Fibroblast of skin of back (primary cell): Measurements from ENCODE around the gene GRID2.
A peak's percentile ranks its signal among the peaks of the same experiment; 100 is the strongest.

Experiments
- DNase-seq: peaks from one replicate; pipeline ENCODE4 v3.0.0-alpha.2; 2013

Gene GRID2

DNA sequence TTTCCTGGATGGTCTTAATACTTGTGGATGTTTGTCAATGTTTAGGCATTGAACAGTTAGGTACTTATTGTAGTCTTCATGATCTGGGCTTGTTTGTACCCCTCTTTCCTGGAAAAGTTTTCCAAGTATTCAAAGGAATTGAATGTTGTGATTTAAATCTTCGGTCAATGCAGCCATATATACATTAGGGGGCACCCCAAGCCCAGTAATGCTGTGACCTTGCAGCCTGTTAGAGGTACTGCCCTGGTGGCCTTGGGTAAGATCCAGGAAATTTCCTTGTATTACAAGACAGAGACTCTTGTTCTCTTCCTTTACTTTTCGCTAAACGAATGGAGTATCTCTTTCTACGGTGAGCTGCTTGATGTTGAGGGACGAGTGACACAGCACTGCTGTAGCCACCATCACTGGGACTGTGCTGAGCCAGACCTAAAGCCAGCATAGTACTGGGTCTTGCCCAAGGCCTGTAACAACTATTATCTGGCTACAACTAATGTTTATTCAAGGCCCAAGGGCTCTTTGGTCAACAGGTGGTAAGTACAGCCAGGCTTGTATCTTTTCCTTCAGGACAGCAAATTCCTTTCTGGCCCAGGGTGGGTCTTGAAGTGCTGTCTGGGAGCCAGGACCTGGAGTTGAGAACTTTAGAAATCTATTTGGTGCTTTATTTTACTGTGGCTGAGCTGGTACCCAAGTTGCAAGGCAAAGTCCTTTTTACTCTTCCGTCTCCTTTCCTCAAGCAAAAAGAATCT lies 1406.5 kb downstream of the GRID2 start:
- peak; percentile 7 for DNase-seq

DNA sequence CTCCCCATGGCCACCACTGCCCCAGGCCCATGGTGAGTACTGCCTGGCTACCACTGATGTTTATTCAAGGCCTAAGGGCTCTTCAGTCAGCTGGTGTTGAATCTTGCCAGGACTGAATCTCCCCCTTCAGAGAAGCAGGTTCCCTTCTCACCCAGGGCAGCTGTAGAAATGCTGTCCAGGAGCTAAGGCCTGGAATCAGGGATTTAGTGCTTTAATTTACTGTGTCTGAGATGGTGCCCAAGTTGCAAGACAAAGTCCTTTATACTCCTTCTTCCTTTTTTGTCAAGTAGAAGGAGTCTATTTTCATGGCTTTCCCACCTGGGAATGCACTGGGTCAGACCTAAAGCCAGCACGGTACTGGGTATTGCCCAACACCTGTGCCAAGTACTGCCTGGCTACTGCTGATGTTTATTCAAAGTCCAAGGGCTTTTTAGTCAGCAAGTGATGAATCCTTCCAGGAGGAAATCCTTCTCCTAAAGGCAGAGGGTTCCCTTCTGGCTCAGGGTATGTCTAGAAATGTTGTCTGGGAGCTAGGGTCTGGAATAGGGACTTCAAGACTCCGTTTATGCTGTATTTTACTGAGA lies 1407.2 kb downstream of the GRID2 start:
- no peak for DNase-seq

DNA sequence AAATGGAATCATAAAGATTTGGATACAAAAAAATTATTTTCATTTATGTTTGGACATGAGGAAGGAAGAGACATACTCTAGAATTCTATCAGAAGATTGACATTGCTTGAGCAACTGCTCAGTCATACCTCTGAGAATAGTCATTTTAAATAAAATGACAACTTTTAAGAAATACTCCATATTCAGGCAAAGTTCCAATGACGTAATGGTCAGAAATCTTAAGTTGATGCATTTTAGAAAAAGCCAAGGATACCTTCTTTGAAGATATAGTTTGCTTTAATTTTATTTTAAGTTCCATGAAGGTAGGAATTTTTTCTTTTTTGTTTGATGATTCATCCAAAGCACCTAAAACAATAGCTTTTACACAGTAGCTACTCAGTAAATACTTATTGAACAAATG lies 1414.5 kb downstream of the GRID2 start:
- DNase-seq: no peak

DNA sequence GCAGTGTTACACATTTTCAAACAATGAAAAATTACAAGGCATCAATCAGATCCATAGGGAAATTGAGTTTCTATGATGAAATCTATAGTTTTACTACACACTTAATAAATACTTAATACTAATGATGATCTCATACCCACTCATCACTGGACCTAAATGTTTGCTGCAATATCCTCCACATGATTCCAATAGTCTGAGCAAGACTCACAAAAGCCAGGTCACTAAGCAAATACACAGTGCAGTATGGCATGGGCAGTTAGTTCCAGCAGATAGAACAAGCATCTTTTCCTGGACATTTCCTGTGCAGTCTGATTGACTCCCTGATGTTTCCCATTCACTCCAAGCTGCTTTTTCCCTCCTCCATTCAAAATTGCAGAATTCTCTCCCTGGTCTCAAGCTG lies 1415.8 kb downstream of the GRID2 start:
- DNase-seq: no peak

DNA sequence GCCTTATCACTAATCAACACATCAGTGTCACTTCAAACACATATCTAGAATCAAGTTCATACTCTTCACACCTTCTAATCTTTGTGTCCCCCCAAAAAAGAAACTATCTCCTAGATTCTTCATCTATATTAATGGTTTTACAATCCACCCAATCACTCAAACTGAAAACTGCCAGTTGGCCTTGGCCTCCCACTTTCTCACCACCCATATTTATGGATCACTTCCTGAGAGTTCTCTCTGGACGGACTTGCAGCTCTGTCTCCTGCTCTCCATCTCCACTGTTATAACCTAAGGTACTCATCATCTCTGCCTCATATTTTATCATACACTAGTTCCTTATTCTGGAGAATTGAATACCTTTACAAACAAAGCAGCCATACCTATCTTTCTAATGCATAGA lies 1418.7 kb downstream of the GRID2 start:
- DNase-seq: no peak

DNA sequence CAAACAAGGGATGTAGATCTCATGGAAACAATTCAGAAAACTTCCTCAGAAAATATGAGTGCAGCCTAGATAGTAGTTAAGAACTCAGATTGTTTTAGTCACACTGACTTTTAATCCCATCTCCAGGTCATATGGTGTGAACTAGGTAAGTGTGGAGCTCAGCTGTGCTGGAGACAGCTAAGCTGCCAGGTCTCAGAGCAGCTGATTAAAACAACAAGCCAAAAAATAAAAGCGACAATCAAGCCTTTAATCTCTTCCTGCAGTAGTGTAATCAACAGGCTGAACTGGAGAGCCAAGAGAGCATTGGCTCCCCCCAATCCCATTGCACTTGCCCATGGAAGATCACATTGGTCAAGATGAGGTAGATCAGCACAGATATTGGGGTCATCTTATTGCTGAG lies 1426.5 kb downstream of the GRID2 start:
- no peak for DNase-seq

DNA sequence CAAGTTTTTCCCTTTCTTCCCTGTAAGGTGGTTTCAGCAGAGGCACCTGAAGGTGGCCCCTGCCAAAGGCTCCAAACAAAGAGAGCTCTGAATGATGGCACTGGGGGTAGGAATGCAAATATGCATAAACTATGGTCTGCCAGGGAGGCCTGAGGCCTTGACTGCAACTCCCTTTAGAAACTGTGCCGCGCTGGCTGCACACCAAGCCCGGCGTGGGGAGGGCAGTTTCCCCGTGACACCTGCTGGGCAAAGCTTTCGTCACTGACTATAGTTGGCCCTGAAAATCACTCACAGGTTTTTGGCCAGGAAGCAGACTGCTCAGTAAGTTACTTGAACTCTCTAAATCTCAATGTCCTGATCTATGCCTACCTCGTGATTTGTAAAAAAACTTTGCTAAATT lies 1427.0 kb downstream of the GRID2 start:
- no peak for DNase-seq

DNA sequence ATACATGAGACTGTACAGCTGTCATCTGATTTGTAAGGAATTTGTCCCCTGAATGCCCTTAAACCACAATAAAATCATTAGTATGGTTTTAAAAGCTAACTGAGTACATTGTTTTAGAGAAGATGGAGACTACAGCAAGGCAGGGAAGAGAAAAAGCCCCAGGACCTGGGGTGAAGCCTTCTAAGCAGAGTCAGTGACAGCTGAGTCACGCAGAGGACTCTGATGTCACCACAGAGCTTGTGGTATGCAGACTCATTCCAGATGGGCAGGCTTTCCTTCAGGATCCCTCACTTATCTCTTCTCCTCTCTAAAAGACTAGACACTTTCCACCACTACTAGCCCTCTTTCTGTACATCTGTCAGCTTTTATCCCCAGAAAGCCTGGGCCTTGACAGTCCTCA lies 1427.7 kb downstream of the GRID2 start:
- DNase-seq: peak; percentile 76

DNA sequence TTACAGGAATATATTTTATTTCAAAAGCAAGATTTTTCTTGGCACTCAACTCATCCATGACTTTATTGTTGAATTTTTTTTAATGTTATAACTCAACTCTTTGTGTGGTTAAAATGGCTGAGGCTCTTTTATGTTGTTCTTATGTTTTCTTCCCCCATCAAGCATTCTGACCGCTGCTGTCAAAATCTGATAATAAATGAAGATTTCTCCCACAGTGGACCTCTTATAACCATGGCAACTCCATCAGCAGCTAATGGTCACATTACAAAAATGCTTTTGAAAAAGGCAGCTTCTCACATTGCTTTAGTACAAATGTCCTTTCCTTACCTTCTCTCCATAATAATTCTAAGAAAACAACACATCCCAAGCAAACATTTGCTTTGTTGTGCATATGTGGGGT lies 1428.7 kb downstream of the GRID2 start:
- no peak for DNase-seq

DNA sequence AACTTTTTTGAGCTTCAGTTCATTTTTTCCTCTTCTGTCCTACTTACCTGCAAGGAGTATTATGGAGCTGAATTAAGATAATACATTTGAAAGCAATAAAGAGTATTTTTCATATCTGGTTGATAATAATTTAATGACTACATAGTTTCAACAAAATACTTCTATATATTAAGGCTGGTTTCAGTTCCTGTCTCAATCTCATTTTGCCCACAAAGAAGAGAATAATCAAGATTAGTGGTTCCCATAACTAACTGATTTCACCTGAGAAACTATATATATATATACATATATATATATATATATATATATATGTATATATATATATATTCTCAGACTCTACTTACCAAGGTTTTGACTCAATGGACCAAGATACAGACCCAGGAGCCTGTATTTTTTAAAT lies 1437.1 kb downstream of the GRID2 start:
- DNase-seq: no peak

DNA sequence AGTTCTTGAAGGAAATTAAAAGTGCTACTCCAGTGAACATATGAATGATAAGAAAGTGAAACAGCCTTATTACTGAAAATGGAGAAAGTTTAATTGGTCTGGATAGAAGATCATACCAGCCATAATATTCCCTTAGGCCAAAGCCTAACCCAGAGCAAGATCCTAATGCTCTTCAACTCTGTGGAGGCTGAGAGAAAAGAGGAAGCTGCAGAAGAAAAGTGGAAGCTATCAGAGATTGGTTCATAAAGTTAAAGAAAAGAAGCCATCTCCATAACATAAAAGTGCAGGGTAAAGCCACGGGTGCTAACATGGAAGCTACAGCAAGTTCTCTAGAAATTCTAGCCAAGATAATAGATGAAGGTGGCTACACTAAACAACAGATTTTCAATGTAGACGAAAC lies 1439.3 kb downstream of the GRID2 start:
- no peak for DNase-seq

DNA sequence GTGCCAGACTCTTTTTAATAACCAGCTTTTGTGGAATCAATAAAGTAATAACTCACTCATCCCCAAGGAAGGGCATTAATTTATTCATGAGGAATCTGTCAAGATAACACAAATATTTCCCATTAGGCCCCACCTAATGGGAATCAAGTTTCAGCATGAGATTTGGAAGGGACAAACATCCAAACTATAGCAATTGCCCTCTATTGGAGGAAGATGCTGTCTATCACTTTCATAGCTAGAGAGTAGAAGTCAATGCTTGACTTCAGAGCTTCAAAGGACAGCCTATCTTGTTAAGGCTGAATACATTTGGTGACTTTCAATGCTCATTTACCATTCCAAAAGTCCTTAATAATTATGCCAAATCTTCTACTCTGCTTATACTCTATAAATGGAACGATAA lies 1439.9 kb downstream of the GRID2 start:
- no peak for DNase-seq

DNA sequence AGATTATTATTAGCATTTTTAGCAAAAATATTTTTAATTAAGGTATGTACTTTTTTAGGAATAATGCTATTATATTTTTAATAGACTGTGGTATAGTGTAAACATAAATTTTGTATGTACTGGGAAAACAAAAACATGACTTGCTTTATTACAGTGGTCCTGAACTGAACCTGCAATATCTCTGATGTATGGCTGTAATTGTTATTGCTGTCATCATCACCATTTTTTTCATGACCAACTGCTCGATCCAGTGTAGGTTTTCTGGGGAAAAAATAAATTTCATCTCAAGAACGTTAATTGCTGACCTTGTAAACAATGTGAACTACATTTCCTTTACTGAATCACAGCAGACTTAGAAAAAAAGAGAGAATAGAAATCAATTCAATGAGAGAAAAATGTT lies 1441.2 kb downstream of the GRID2 start:
- no peak for DNase-seq

DNA sequence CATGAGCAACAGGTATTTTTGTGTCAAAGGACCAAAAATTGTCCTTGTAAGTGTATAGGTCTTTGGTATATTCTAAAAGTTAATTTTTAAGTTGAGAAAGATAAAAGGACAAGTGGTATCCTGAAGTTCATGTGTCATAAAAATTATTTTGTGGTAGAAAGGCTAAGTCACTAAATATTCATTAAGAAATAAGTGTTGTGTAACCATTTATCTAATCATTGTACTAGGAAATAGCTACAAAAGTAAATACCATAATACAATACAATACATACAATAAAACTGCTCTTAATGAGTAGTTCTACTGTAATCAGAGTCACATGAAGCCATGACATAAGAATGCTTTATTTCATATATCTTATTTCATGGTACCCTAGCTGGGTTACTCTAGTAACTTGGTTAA lies 1442.3 kb downstream of the GRID2 start:
- no peak for DNase-seq

DNA sequence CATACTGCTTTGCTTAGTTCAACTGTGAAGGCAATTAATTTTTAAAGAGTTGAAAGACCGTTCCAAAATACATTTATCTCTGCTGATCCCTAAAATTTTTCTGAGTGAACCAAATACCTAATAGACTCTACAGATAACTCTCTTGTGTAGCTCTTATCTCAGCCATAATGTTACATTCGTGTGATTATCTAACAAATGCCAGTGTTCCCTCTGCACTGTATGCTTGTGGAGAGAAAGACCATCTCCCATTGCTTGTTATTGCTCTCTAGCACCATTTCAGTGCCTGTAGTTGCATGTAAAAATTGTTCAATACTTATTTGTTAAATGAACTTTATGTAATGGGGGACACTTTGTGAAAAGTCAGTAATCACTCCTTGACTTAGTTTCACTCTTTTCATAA lies 1443.5 kb downstream of the GRID2 start:
- no peak for DNase-seq

DNA sequence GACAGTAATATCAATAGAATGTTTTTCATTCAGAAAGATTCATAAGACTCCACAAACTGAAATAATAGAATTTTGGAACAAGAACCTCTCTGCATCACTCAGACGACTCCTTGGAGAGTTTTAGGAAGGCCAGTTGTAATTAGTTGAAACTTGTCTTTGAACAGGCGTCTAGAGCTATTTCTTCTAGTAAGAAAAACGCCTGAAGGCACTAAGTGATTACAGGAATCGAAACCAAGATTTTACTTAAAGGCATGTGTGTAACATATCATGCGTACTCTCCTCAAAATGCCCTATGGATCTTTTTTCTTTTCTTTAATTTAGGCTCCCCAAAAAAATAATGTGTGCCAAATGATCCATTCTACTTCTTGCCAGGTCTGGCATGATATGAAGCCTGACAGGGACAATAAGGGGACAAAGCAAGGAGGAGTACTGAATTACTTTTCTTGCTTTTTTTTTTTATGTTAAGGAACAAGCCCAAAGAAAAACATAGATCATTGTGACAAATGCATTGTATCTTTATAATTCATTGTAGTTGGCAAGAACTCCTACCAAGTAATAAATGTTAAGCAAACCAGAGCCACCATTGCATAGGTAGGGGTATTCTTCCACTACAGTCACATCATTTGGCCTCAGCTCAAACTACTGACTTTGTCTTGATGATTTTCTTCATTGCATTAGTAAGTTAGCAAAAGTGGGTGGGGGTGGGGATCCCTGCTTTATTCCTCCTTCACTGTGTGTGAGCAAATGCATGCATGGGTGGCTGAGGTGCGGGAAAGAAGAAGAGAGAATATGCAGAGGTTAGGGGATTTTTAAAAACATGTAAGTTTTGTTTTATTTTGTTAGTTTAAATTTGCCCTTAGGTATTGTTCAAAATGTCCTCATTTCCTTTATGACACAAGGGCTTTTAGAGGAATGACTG lies 1444.9 kb downstream of the GRID2 start:
- no peak for DNase-seq

DNA sequence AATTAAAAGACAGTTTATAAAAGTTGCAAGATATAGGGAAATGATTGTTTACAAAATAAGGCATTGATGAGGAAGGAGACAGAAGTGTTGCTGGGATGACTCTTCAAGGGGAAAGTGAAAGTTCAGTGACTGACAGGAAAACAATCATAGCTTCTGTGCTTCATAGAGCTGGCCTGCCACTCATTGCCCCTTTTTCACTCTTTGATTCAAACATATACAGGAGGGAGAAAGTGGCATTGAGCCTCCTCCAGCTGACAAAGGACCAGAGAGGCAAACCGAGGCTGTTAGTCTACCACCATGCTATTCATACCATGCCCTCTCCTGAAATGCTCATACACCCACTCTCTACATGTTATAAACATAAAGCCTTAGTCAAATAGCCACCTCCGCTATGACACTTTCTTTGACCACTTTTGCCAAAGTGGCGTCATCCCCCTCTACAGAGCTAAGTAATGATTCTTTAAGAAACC lies 1445.6 kb downstream of the GRID2 start:
- no peak for DNase-seq

DNA sequence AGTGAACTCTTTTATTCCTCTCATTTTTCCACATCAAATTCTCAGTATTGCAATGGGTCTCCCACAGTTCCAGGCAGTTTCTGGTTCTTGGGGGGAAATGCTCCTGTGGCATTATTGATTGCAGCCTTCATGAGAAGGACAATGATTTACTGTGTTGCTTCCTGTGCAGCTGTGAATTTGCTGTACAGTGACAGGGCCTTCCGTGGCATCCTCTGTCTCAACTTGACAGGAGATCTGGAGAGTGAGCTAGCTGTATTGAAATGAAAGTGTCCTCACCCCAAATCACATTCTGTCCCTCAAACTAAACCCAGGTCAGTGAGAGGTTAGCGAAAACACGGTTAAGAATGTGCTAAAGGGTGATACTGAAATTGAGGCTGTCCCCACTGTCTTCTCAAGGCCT lies 1447.6 kb downstream of the GRID2 start:
- no peak for DNase-seq

DNA sequence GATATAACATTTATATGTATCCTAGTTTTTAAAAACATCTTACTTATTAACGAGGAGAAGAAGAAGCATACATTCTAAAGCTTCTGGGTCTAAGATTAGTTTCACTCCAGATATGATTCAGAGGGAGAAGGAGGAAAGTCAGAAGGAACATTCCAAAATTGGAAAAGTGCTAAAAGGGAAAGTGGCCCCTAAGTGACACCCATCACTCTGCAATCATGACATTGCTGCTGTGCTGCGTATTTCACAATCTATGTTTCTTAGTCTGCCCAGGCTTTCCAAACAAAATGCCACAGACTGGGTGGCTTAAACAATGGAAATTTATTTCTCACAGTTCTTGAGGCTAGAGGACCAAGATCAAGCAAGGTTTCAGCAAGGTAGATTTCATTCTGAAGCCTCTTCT lies 1452.3 kb downstream of the GRID2 start:
- no peak for DNase-seq

DNA sequence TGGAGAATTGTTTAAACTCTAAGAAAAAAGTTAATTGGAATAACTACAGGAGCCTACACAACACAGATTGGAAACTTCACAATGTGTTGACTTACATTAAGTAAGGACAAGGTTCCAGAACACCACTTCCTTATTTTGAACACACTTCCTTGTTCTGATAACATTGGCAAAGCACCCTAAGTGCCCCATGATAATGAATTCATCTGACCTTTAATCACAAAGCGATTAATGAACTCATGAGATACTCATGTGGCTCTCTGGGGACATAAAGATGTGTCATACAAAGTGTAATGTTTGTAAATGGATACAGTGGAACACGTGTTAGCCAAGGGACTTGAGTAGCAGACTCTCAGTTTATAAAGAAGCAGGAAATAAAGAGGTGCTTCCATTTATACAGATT lies 1455.7 kb downstream of the GRID2 start:
- no peak for DNase-seq

DNA sequence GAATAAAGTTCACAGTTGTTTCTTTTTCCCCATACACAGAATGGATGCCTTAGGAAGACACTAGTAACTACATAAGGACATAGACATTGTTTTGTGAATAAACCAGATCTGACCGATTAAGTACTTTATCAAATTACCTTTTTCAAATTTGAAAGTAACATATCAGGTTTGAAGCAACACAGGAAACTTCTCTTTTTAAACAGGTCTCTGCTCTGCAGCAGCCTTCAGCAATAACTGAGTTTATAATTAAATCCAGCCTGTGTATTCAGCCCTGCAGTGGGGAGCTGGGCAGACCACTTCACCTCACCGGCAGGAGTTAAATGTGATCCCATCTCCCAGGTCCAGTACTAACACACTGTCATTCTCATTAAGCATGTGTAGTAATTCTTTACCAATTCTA lies 1456.5 kb downstream of the GRID2 start:
- DNase-seq: no peak

DNA sequence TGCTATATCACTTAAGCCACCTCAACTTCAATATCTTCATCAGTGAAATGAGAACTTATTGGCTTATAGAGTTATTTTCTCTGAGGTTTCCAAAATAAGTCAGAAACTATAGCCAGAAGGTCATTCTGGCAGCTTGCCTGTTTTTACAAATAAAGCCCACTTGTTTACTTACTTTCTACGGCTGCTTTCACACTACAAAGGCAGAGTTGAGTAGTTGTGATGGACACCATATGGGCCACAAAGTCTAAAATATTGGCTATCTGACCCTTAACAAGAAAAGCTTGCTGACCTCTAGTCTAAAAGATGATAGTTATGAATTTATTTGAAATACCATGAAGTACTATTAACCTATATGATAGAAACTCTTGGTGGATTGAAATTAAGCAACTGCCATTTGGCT lies 1457.5 kb downstream of the GRID2 start:
- DNase-seq: no peak

DNA sequence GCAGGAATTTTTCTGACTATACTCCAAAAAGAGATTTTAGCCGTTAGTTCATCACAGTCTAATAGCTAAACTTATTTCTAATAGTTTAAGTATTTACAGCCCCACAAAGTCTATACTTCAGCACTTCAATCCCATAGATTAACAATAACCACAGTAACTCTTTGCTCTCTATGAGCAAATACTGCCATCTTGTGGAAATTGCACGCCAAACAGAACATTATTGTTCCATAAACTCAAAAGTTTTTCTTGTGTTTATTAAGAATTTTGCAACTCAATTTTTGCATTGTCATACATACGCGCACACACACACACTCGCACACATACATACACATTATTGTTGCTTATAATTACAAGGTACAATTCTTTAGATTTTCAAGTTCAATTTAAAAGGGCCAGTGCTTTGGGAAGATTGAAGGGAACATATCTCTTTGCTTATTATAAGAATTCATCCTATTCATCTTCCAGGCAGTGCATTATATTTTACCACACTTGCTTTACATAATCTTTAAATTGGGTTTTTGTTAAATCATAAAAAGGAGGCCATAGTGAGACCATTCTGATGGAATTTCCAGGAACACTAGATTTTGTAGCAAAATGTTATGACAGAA lies 1461.0 kb downstream of the GRID2 start:
- peak; percentile 48 for DNase-seq
